Astrocyte of the cerebellum (primary cell): ENCODE measurements around the gene LMAN1.
A peak's percentile ranks its signal among the peaks of the same experiment; 100 is the strongest.

Experiments used
- DNase-seq: peaks from one replicate; pipeline ENCODE4 v3.0.0-alpha.2; 2011; ENCODE audit warnings: low read depth
- H3K4me3 ChIP-seq: 2 replicates; pipeline ENCODE4 v1.5.1; 2011; ENCODE audit warnings: mild to moderate bottlenecking, low read depth, low read length, moderate library complexity
- in situ Hi-C: cut with HindIII; loops from 2 replicates; pipeline ENCODE4 v1.10.0; 2017; ENCODE audit warnings: low sequenced_read_pairs
- TF ChIP-seq, protein P1 (sequence below): IDR thresholded peaks from 2 replicates; pipeline ENCODE4 v1.5.1; 2012; ENCODE audit warnings: low read length, low read depth, moderate library complexity, mild to moderate bottlenecking; ENCODE audit errors: missing control alignments

The LMAN1 gene

DNA sequence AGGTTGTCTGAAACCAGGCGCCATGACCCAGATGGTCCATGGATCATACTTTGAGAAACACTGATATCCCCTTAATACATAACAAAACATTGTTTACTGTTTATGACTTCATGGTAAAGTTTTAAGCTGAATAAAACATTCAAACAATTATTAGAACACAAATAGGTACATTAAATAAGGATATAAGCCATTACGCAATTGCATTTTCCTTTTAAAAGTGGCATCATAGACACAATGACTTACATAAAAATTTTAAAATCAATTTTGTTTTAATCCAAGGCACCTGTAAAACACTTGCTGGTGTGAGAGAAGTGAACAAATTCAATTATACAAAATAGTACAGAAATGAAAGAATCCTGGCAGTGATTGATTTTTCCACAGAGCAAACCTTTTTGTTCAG is 30.4 kb downstream of the LMAN1 start:
- in situ Hi-C loops, result no loop called here
- no peak overlapping the region for H3K4me3 ChIP-seq
- TF ChIP-seq, protein P1, sequence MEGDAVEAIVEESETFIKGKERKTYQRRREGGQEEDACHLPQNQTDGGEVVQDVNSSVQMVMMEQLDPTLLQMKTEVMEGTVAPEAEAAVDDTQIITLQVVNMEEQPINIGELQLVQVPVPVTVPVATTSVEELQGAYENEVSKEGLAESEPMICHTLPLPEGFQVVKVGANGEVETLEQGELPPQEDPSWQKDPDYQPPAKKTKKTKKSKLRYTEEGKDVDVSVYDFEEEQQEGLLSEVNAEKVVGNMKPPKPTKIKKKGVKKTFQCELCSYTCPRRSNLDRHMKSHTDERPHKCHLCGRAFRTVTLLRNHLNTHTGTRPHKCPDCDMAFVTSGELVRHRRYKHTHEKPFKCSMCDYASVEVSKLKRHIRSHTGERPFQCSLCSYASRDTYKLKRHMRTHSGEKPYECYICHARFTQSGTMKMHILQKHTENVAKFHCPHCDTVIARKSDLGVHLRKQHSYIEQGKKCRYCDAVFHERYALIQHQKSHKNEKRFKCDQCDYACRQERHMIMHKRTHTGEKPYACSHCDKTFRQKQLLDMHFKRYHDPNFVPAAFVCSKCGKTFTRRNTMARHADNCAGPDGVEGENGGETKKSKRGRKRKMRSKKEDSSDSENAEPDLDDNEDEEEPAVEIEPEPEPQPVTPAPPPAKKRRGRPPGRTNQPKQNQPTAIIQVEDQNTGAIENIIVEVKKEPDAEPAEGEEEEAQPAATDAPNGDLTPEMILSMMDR, result no peak
- no peak for DNase-seq

DNA sequence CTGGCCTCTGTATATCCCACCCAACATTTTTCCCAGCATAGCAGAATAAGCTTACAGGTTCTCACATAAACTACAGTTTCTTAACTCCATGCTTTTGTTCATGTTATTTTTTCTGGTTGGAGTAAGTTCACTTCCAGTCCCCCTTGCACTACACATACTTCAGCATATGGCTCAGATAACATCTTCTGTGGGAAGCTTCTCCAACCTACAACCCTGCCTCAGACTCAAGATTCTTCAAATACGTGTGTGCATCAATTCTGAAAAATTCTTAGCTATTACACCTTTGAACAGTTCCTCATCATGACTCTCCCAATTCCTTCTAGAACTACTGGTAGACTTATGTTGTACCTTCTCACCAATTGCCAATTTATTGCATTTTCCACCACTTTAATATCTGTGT is 33.1 kb downstream of the LMAN1 start:
- H3K4me3 ChIP-seq, result no peak overlapping the region
- TF ChIP-seq, protein P1, result no peak
- no peak for DNase-seq
- in situ Hi-C loops, result no loop called here

DNA sequence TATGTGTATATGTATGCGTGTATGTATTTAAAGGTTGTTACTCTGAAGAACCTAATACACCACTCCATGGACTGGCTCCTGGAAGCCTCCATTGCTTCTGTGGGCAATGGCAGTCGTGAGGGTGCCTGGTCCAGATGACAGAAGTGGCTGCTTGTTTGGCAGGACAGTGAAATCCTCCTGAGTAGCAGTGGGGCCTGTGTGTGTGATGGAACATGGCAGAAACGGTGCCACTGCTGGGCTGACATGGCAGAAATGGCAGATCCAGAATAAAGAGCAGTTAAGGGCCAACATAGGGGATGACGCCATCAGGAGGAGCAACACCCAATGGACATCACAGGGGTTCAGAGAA is 34.5 kb downstream of the LMAN1 start:
- DNase-seq, result no peak
- H3K4me3 ChIP-seq, result no peak overlapping the region
- TF ChIP-seq, protein P1, result no peak
- in situ Hi-C loops, result no loop called here

DNA sequence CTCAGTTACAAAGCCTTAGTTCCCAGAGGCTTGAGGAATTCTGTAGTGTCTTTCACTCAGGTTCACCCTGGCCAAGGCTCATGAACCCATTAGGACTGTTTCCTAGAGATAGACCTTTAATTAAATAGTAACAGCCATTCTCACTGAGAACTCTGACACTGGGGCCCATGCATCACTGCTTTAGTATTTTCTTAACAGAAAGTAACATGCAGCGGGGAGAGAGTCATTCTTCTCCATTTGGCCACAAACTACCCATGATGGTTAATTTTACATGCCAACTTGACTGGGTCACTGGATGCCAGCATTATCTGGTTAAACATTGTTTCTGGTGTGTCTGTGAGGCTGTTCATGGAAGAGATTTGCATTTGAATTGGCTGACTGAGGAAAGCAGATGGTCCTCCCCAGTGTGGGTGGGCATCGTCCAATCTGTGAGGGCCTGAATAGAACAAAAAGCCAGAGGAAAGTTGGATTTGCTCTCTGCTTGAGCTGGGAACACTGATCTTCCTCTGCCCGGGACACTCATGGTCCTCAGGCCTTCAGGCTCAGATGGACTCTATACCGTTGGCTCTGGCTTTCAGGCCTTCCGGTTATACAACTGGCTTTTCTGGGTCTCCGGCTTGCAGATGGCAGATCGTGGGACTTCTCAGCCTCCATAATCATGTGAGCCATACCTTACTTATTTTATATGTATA is 35.0 kb downstream of the LMAN1 start:
- no peak overlapping the region for H3K4me3 ChIP-seq
- DNase-seq, result peak; percentile 5
- in situ Hi-C loops, result no loop called here
- TF ChIP-seq, protein P1, result no peak

DNA sequence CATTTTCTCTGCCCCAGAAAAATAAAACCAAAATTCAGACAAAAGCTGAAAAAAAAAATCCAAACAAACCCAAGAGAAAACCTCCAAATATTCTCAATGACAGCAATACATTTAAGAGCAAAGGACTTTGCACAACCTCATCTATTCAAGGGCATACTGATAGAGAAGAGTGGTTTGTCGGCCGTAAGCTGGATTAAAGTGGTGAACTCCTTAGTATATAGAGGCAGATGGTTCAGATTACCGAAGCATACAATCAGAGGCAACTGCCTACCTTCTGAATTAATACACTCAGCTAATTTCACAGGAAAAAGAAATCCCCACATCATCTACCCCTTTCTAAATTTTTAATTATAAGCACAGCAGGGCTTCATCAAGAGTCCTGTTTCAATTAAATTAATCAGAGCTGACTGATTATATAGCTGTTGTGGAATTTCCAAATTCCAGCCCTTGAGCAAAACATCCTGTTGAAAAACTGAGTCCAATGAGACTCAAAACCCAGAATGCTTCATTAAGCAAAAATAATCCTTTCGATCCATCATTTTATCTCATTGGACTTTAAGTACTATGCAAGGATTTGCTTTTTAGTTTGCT is 40.5 kb downstream of the LMAN1 start, which contains the start of gene CPLX4:
CPLX4 (minus strand) TSS at position 190 of the 591 bp plus-strand sequence; CDS start at position 3, 187 bp downstream.
- DNase-seq, result no peak
- TF ChIP-seq, protein P1, result no peak
- in situ Hi-C loops, result no loop called here
- no peak within 1 kb of the TSS for H3K4me3 ChIP-seq

DNA sequence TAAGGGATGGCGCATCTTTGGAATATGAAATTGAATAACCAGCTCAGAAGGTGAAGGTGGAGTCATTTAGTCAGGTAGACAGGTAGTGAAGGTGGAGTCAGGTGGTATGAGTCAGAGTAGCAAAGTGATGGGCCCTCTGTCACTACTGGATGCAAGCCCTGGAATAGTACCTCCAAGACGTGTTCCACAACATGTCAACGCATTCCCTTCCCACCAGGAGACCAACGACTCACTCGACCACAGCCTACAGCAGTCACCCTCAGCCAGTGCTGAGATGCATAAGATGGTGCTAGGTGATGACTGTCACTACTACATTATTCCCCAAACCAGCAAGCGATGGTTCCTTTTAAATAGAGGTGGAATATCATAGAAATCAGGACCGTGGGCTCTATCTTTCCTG is 47.4 kb downstream of the LMAN1 start:
- in situ Hi-C loops, result no loop called here
- DNase-seq, result peak; percentile 13
- H3K4me3 ChIP-seq, result no peak overlapping the region
- TF ChIP-seq, protein P1, result no peak
